GM21381 (cell line): ENCODE results near the gene LYPD6.
"Not testable (repeated sequence)": the region's sequence is repeated elsewhere in the genome, so short reads cannot be mapped to it uniquely, and the experiment has no call there.

ENCODE experiments used
- ATAC-seq: cut with Tn5 transposase; IDR thresholded peaks from one replicate; pipeline ENCODE4 v1.9.1; 2021; ENCODE audit warnings: mild to moderate bottlenecking, moderate library complexity; ENCODE audit not compliant: unreplicated experiment

Gene LYPD6

GRCh38 chr2:149499204-149499603 lies 168.8 kb downstream of the LYPD6 start:
- ATAC-seq, result not testable (repeated sequence)

GRCh38 chr2:149506808-149507207 lies 176.4 kb downstream of the LYPD6 start:
- ATAC-seq, result not testable (repeated sequence)

GRCh38 chr2:149507974-149508373 lies 177.6 kb downstream of the LYPD6 start:
- no peak for ATAC-seq

GRCh38 chr2:149513461-149513860 lies 183.1 kb downstream of the LYPD6 start:
- ATAC-seq, result no peak
